ENCODE results near the gene ZNF71.

The ZNF71 gene

GRCh38 chr19:56633021-56633420 lies 37.9 kb downstream of the ZNF71 start:
- Histone ChIP-seq H3K4me3 (replicated peaks; ENCODE audit: insufficient read depth, low read length) (no peak overlapping the region), H3K27ac (replicated peaks) (no peak overlapping the region), H3K27me3 (ENCODE audit: insufficient read depth, poor library complexity, severe bottlenecking) (no peaks in the 10 kb centered on the region)
- TF ChIP-seq REST (IDR thresholded peaks at IDR 0.05; ENCODE audit: insufficient replicate concordance, low read depth) (no peak), POLR2AphosphoS5 (IDR thresholded peaks at IDR 0.05; ENCODE audit: low read depth) (no peak), SPI1 (IDR thresholded peaks at IDR 0.05; ENCODE audit: borderline replicate concordance, low read depth) (no peak), GABPA (IDR thresholded peaks at IDR 0.05; ENCODE audit: low read depth) (no peak), CTCF (IDR thresholded peaks at IDR 0.05; ENCODE audit: insufficient read depth, low read length) (no peak)
- DNase-seq (ENCODE audit: low read depth in 1 of 2, low spot score in 1 of 2) = no peak

- 0 out of 2 replicates have a peak, but pooled peaks have one; percentile 16 for TF ChIP-seq POLR2AphosphoS5 (IDR thresholded peaks at IDR 0.05; ENCODE audit: low read depth)
- no peak for TF ChIP-seq CTCF (IDR thresholded peaks at IDR 0.05; ENCODE audit: insufficient read depth, low read length)
- peak; percentile 99 for TF ChIP-seq REST (IDR thresholded peaks at IDR 0.05; ENCODE audit: insufficient replicate concordance, low read depth)
- no peak for TF ChIP-seq GABPA (IDR thresholded peaks at IDR 0.05; ENCODE audit: low read depth)
- no peak for TF ChIP-seq SPI1 (IDR thresholded peaks at IDR 0.05; ENCODE audit: borderline replicate concordance, low read depth)
- peak; percentile 48 to 76 for DNase-seq (ENCODE audit: low read depth in 1 of 2, low spot score in 1 of 2)
- no peak overlapping the region for H3K4me3 ChIP-seq (replicated peaks; ENCODE audit: insufficient read depth, low read length)
- no peak overlapping the region for H3K27ac ChIP-seq (replicated peaks)
- H3K27me3 ChIP-seq (ENCODE audit: insufficient read depth, poor library complexity, severe bottlenecking) = no peaks in the 10 kb centered on the region
These were observed 43.0 kb downstream of the ZNF71 start for GRCh38 chr19:56637976-56638555.

GRCh38 chr19:56639217-56639616 lies 44.1 kb downstream of the ZNF71 start:
- DNase-seq (ENCODE audit: low read depth in 1 of 2, low spot score in 1 of 2) = peak in 1 of 2 experiments; percentile 4
- TF ChIP-seq REST (IDR thresholded peaks at IDR 0.05; ENCODE audit: insufficient replicate concordance, low read depth) (peak; percentile 96), POLR2AphosphoS5 (IDR thresholded peaks at IDR 0.05; ENCODE audit: low read depth) (no peak)
- no peak overlapping the region for H3K4me3 ChIP-seq (replicated peaks; ENCODE audit: insufficient read depth, low read length)

More at GRCh38 chr19:56639217-56639616, 44.1 kb downstream of the ZNF71 start:
- Histone ChIP-seq H3K27ac (replicated peaks) (no peak overlapping the region), H3K27me3 (ENCODE audit: insufficient read depth, poor library complexity, severe bottlenecking) (no peaks in the 10 kb centered on the region)
